Measurements from ENCODE around the gene SEPTIN1.
A peak's percentile ranks its signal among the peaks of the same experiment; 100 is the strongest.

The SEPTIN1 gene

GRCh38 chr16:30357085-30357714 is 25.2 kb downstream of the SEPTIN1 start:
- Histone ChIP-seq H3K79me2 (ENCODE audit: insufficient read depth, low read length) (peaks cover 10% of the 10 kb centered on the region; the same call in 1 of the 2 replicates), H3K4me2 (ENCODE audit: low read length) (peak overlapping the region; percentile 68; the same call in 1 of the 2 replicates), H3K9me3 (ENCODE audit: low read length) (no peaks in the 10 kb centered on the region), H3K27me3 (ENCODE audit: insufficient read depth, low read length) (no peaks in the 10 kb centered on the region), H3K4me3 (ENCODE audit: low read depth, low read length, poor library complexity, severe bottlenecking) (no peak overlapping the region), H3K36me3 (ENCODE audit: insufficient read depth, low read length) (peaks cover 70% of the 10 kb centered on the region), H3F3A (ENCODE audit: insufficient read depth, low read length) (no peaks in the 10 kb centered on the region), H4K20me1 (ENCODE audit: insufficient read depth, low read length) (no peaks in the 10 kb centered on the region), H3K9me2 (ENCODE audit: low read depth, low read length) (no peaks in the 10 kb centered on the region), H3K27ac (ENCODE audit: low read depth, low read length, poor library complexity, severe bottlenecking) (peak overlapping the region; percentile 71), H3K4me1 (ENCODE audit: insufficient read depth, low read length, severe bottlenecking) (peaks cover 41% of the 10 kb centered on the region), H2AFZ (ENCODE audit: low read length) (no peak overlapping the region), H3K9ac (ENCODE audit: low read length) (no peak overlapping the region)
- TF ChIP-seq EZH2 (IDR thresholded peaks at IDR 0.05; ENCODE audit: borderline replicate concordance, low read length) = no peak
- TF ChIP-seq, protein P1, sequence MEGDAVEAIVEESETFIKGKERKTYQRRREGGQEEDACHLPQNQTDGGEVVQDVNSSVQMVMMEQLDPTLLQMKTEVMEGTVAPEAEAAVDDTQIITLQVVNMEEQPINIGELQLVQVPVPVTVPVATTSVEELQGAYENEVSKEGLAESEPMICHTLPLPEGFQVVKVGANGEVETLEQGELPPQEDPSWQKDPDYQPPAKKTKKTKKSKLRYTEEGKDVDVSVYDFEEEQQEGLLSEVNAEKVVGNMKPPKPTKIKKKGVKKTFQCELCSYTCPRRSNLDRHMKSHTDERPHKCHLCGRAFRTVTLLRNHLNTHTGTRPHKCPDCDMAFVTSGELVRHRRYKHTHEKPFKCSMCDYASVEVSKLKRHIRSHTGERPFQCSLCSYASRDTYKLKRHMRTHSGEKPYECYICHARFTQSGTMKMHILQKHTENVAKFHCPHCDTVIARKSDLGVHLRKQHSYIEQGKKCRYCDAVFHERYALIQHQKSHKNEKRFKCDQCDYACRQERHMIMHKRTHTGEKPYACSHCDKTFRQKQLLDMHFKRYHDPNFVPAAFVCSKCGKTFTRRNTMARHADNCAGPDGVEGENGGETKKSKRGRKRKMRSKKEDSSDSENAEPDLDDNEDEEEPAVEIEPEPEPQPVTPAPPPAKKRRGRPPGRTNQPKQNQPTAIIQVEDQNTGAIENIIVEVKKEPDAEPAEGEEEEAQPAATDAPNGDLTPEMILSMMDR (IDR thresholded peaks at IDR 0.05; ENCODE audit: low read length) = no peak

DNA sequence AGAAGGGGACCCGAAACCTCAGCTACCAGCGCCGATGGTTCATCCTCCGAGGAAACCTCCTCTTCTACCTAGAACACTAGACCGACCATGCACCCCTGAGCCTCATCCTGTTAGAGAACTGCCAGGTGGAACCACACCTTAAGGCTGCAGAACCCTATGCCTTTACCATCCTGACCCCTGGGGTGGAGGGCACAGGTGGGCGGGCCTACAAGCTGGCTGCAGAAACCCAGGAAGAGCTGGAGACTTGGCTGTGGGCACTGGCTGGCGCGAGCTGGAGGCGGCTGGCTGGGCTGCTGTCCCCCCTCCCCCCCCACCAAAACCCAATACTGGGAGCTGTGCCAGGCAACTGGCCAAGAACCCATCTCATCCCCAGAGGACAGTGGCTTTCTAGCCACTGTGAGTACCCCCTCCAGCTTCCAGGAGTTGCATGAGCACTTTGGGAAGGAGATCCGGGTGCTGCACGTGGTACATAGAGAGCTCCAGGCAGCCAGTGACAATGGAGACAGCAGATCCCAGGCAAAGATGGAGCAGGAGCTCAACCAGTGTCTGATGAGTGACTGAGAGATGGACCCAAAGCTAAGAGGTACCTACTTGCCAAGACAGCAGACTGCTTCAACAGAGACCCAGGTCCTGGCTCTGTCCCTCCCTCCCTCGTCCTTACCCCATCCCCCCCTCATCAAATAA is 25.8 kb downstream of the SEPTIN1 start:
- H3K4me3 ChIP-seq (ENCODE audit: low read depth, low read length, poor library complexity, severe bottlenecking) = peak overlapping the region; percentile 94
- peaks cover 75% of the 10 kb centered on the region for H3K36me3 ChIP-seq (ENCODE audit: insufficient read depth, low read length)
- TF ChIP-seq EZH2 (IDR thresholded peaks at IDR 0.05; ENCODE audit: borderline replicate concordance, low read length) = no peak
- TF ChIP-seq, protein P1 (IDR thresholded peaks at IDR 0.05; ENCODE audit: low read length) = no peak
- no peaks in the 10 kb centered on the region for H4K20me1 ChIP-seq (ENCODE audit: insufficient read depth, low read length)
- H3F3A ChIP-seq (ENCODE audit: insufficient read depth, low read length) = no peaks in the 10 kb centered on the region
- H3K79me2 ChIP-seq (ENCODE audit: insufficient read depth, low read length) = peaks cover 10% of the 10 kb centered on the region; the same call in 1 of the 2 replicates
- peak overlapping the region; percentile 93; the same call in 1 of the 2 replicates for H3K9ac ChIP-seq (ENCODE audit: low read length)
- H3K4me1 ChIP-seq (ENCODE audit: insufficient read depth, low read length, severe bottlenecking) = peaks cover 48% of the 10 kb centered on the region
- peak overlapping the region; percentile 68 for H3K4me2 ChIP-seq (ENCODE audit: low read length)
- H3K9me2 ChIP-seq (ENCODE audit: low read depth, low read length) = no peaks in the 10 kb centered on the region
- H3K9me3 ChIP-seq (ENCODE audit: low read length) = no peaks in the 10 kb centered on the region
- H2AFZ ChIP-seq (ENCODE audit: low read length) = no peak overlapping the region
- no peaks in the 10 kb centered on the region for H3K27me3 ChIP-seq (ENCODE audit: insufficient read depth, low read length)
- H3K27ac ChIP-seq (ENCODE audit: low read depth, low read length, poor library complexity, severe bottlenecking) = peak overlapping the region; percentile 71

GRCh38 chr16:30355954-30356308 is 26.4 kb downstream of the SEPTIN1 start:
- Histone ChIP-seq H3K9me3 (ENCODE audit: low read length) (no peaks in the 10 kb centered on the region), H3F3A (ENCODE audit: insufficient read depth, low read length) (no peaks in the 10 kb centered on the region), H3K36me3 (ENCODE audit: insufficient read depth, low read length) (peaks cover 75% of the 10 kb centered on the region), H3K4me3 (ENCODE audit: low read depth, low read length, poor library complexity, severe bottlenecking) (peak overlapping the region; percentile 94), H3K9me2 (ENCODE audit: low read depth, low read length) (no peaks in the 10 kb centered on the region), H3K27me3 (ENCODE audit: insufficient read depth, low read length) (no peaks in the 10 kb centered on the region), H3K27ac (ENCODE audit: low read depth, low read length, poor library complexity, severe bottlenecking) (peak overlapping the region; percentile 71), H2AFZ (ENCODE audit: low read length) (no peak overlapping the region), H3K4me2 (ENCODE audit: low read length) (peak overlapping the region; percentile 68), H4K20me1 (ENCODE audit: insufficient read depth, low read length) (no peaks in the 10 kb centered on the region), H3K9ac (ENCODE audit: low read length) (peak overlapping the region; percentile 93; the same call in 1 of the 2 replicates), H3K4me1 (ENCODE audit: insufficient read depth, low read length, severe bottlenecking) (peaks cover 54% of the 10 kb centered on the region), H3K79me2 (ENCODE audit: insufficient read depth, low read length) (peaks cover 10% of the 10 kb centered on the region; the same call in 1 of the 2 replicates)
- TF ChIP-seq, protein P1 (IDR thresholded peaks at IDR 0.05; ENCODE audit: low read length) = no peak
- no peak for TF ChIP-seq EZH2 (IDR thresholded peaks at IDR 0.05; ENCODE audit: borderline replicate concordance, low read length)

Measured in OCI-LY1 (cell line).